ENCODE data around the gene DOCK2.

The DOCK2 gene

GRCh38 chr5:169785771-169786618 lies 148.9 kb downstream of the DOCK2 start:
- in situ Hi-C loops (cut with MboI; ENCODE audit: low sequenced_read_pairs, unreplicated experiment) = no loop called here
- TF ChIP-seq CTCF (IDR thresholded peaks at IDR 0.05; ENCODE audit: borderline replicate concordance, control extremely low read depth, extremely low read depth, insufficient read depth, missing control alignments) = no peak
- no peak for DNase-seq (ENCODE audit: low spot score)

DNA sequence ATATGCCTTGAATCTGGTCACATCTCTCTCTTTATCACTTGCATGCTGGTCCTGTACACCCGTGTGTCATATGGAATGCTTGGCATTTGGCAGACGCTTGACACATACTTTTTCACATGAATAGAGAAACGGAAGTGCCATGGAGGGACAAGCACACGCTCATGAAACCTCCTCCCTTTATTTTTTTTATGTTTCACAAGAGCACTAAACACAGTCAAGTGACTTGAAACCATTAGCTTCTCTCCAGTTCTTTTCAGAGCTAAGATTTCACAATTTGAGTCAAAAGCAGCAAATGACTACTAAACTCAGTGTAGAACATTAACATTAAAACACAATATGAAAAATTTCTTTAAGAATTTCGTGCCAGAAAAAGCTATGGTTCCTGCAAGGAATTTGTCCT lies 151.1 kb downstream of the DOCK2 start:
- in situ Hi-C loops (cut with MboI; ENCODE audit: low sequenced_read_pairs, unreplicated experiment) = no loop called here
- no peak for DNase-seq (ENCODE audit: low spot score)
- TF ChIP-seq CTCF (IDR thresholded peaks at IDR 0.05; ENCODE audit: borderline replicate concordance, control extremely low read depth, extremely low read depth, insufficient read depth, missing control alignments) = no peak

GRCh38 chr5:169789417-169789940 lies 152.4 kb downstream of the DOCK2 start:
- in situ Hi-C loops (cut with MboI; ENCODE audit: low sequenced_read_pairs, unreplicated experiment) = no loop called here
- no peak for TF ChIP-seq CTCF (IDR thresholded peaks at IDR 0.05; ENCODE audit: borderline replicate concordance, control extremely low read depth, extremely low read depth, insufficient read depth, missing control alignments)

GRCh38 chr5:169791251-169791650 lies 154.2 kb downstream of the DOCK2 start:
- TF ChIP-seq CTCF (IDR thresholded peaks at IDR 0.05; ENCODE audit: borderline replicate concordance, control extremely low read depth, extremely low read depth, insufficient read depth, missing control alignments) = no peak
- in situ Hi-C loops (cut with MboI; ENCODE audit: low sequenced_read_pairs, unreplicated experiment) = no loop called here
- no peak for DNase-seq (ENCODE audit: low spot score)

More at GRCh38 chr5:169789417-169789940, 152.4 kb downstream of the DOCK2 start:
- no peak for DNase-seq (ENCODE audit: low spot score)

DNA sequence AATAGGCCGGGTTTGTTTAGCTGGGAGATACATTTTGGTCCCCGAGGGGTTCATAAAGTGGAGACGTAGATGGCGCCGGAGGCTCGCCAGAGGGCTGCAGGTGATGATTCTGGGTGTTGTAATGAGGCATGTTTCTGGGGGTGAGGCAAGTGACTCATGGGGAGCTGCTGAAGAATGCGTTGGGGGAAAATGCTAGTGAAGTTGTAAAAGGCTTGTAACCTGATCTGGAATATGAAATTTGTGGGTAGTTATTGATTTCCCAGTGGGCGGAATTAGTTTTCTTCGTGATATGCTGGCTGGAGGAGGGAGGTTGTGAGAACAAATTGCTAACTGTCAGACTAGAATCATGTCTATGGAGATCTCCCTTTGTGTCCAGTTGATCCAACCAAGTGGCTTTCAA lies 158.3 kb downstream of the DOCK2 start:
- TF ChIP-seq CTCF (IDR thresholded peaks at IDR 0.05; ENCODE audit: borderline replicate concordance, control extremely low read depth, extremely low read depth, insufficient read depth, missing control alignments) = no peak
- in situ Hi-C loops (cut with MboI; ENCODE audit: low sequenced_read_pairs, unreplicated experiment) = no loop called here
- DNase-seq (ENCODE audit: low spot score) = no peak

DNA sequence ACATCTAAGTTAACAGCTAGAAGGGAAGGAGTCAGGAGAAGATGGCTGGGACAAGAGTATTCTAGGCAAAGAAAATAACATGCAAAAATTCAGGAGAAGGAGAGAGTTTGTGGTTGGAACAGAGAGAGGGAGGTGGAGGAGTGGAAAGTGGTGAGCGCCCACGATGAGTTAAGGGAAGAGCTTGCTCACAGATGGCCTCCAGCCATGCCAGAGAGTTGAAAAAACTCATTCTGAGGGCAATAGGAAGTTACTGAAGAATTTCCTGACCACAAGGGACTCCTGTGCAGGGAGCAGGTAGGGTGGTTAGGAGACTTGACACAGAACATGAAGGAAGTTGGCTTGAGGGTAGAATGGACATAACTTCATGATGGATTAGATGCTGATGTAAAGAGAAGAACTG lies 159.7 kb downstream of the DOCK2 start:
- no peak for DNase-seq (ENCODE audit: low spot score)
- no peak for TF ChIP-seq CTCF (IDR thresholded peaks at IDR 0.05; ENCODE audit: borderline replicate concordance, control extremely low read depth, extremely low read depth, insufficient read depth, missing control alignments)
- in situ Hi-C loops (cut with MboI; ENCODE audit: low sequenced_read_pairs, unreplicated experiment) = no loop called here

Data from GM13976 (cell line).